ENCODE results near the gene UVRAG.

- TF ChIP-seq REST (IDR thresholded peaks at IDR 0.05; ENCODE audit: insufficient replicate concordance, low read depth) = no peak
- no peak for TF ChIP-seq CTCF (IDR thresholded peaks at IDR 0.05; ENCODE audit: insufficient read depth, low read length)
- no peak for TF ChIP-seq SPI1 (IDR thresholded peaks at IDR 0.05; ENCODE audit: borderline replicate concordance, low read depth)
- TF ChIP-seq GABPA (IDR thresholded peaks at IDR 0.05; ENCODE audit: low read depth) = no peak
These were observed 21.0 kb upstream of the UVRAG start for GRCh38 chr11:75793966-75794365.

Measured in HL-60 (cell line).